ENCODE measurements around the gene TMEM81.

The TMEM81 gene

DNA sequence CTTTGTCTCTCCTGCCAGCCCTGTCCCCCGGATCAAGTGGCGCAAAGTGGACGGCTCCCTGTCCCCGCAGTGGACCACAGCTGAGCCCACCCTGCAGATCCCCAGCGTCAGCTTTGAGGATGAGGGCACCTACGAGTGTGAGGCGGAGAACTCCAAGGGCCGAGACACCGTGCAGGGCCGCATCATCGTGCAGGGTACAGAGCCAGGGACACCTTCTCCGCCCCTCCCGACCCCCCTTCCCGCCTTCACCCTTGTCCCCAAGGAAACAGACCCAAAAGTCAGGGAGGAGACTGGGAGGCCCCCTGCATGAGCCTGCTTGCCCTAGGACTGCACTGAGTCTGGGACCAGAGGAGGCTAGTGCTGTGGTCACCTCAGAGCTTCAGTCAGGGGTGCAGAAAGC is 23.0 kb downstream of the TMEM81 start:
- DNase-seq (ENCODE audit: low read depth in 2 of 3, low spot score in 1 of 3): no peak

DNA sequence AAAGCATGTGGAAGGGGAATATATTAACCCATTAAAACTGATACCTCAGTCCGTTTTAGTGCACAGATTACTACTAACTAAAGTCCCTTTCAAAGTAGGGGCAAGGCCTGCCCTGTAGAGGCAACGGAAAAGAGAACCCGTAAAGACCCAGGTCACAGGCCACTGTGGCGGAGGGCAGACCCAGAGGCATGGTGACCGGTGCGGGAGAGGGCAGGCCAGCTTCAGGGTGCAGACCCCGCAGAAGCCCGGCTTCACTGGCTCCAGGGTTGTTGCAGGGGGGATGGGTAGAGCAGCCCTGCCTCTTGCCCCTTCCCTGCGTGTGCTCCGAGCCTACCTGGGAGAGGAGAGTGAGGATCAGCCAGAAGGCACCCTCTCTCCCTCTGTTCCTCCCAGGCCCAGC is 23.5 kb downstream of the TMEM81 start:
- no peak for DNase-seq (ENCODE audit: low read depth in 2 of 3, low spot score in 1 of 3)

DNA sequence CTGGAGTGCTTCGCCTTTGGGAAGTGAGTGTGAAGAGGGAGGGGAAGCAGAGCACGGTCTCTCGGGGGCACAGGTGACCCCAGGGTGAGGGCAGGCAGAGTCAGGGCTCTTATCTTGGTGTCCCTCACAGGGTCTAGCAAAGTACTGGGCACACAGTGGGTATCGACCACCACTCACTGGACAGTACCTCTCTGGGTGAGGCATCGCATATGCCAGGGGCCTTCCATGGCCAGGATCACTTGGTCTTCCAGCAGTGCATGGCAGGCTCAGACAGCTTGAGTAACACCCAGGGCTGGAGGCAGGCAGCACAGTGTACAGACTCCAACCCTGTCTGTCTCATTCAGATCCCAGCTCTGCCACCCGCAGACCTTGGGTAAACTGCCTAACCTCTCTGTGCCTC is 24.6 kb downstream of the TMEM81 start:
- no peak for DNase-seq (ENCODE audit: low read depth in 2 of 3, low spot score in 1 of 3)

DNA sequence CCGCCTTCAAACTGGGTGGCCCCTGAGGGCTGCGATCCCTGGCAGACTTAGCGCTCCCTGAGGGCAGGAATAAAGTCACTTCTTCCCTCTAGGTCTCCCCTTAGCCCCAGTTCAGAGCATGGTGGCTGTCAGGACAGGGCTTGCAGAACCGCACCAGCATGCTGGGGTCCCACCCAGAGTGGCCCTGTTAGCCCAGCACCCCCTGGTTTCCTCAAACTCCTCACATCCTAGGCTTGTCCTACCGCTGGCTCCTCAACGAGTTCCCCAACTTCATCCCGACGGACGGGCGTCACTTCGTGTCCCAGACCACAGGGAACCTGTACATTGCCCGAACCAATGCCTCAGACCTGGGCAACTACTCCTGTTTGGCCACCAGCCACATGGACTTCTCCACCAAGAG is 25.4 kb downstream of the TMEM81 start:
- DNase-seq (ENCODE audit: low read depth in 2 of 3, low spot score in 1 of 3): no peak

DNA sequence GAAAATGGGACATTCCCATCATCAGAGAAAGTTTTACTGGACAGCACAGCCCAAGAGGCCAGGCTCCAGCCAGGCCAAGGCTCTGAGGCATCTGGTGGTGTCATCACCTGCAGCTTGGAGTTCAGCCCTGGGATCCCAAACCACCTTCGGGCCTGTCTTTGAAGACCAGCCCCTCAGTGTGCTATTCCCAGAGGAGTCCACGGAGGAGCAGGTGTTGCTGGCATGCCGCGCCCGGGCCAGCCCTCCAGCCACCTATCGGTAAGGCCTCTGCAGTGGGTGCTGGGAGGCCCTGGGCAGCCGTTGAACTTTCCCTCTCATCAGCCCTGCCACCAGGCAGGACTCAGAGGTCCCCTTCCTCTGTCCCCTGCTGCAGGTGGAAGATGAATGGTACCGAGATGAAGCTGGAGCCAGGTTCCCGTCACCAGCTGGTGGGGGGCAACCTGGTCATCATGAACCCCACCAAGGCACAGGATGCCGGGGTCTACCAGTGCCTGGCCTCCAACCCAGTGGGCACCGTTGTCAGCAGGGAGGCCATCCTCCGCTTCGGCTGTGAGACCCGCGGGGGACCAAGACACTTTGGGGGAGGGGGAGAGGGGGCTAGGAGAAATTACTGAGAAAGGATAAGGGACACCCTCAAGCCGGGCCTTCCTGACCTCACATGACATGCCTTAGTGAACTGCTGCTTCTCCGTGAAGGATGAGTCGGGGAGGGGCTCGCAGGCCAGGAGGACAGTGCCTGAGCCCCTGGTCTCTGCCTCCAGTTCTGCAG is 26.3 kb downstream of the TMEM81 start:
- DNase-seq (ENCODE audit: low read depth in 2 of 3, low spot score in 1 of 3): no peak

DNA sequence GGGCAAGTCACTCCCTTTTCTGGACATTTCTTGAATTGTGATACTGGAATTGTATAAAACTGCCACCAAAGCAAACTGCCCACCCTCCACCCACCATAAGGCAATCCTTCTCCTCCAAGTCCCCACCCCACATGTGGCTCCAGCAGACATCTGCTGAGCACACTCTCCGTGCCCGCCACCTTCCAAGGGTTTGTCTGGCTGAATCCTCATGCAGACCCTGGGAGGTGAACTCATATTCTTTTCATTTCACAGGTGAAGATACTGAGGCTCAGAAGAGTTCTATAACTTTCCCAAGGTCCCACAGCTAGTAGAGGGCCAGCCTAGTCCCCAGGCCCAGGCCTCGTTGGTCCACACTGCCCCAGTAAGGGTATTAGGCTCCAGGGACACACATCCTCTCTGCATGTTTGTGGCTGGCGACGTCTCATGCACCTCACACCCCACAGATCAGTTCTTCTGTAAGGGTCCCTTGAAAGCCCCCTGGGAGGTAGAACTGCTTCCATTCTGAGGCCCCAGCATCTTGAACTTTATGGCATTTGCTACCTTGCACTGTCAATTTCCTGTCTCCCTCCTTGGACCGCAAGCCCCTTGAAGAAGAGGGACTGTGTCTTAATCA is 27.2 kb downstream of the TMEM81 start:
- no peak for DNase-seq (ENCODE audit: low read depth in 2 of 3, low spot score in 1 of 3)

DNA sequence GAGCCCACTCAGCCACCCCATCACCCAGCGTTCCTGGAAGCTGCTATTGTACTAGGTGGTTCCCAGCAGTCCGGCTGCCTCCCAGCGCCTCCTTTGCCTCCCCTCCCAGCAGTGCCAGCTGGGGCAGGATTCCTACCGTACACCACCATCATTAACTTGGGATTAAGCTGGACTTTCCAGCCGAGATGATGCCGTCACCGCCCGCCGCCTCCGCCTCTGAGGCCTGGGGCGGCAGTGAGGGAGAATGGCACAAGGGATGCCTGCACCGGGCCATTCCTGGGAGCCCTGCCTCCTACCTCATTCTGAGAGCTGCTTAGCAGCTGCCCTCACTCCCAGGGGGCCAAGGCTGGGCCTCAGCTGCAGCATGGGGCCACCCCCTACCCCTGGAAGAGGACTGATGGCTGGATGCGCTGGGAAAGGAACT is 28.1 kb downstream of the TMEM81 start:
- DNase-seq (ENCODE audit: low read depth in 2 of 3, low spot score in 1 of 3): no peak

DNA sequence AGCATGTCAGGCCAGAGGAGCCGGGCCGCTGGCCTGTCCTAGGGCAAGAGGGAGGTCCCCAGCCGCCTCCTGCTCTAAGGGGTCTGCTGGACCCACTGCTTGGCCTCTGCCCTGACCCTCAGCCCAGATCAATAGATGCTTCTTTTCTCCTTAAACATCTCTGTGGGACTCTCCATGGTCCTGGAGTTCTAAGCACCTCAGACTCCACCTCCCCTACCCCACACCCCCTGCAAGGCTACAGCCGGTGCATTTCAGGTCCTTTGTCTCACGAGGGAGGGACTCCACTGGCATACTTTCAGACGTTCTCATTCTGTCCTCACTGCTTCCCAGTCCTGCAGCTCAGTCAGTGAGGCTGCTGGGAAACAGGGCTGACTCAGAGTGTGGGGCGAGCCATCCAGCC is 30.2 kb downstream of the TMEM81 start:
- no peak for DNase-seq (ENCODE audit: low read depth in 2 of 3, low spot score in 1 of 3)

DNA sequence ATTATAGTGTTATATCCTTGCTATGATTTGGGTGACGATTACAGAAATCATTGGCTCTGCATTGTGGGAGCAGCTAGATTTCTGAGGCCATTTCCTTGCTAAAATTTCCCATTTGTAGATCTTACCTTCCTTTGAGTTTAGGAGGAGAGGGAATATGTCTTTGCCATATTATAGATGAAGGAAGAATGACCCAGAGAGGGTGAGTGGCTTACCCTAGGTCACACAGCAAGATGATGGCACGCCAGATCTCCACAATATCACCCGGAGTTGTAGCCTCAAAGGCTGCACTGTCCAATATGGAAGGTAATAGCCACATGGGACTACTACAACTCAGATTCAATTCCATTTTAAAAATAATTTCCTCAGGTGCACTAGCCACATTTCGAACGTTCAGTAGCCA is 31.0 kb downstream of the TMEM81 start:
- no peak for DNase-seq (ENCODE audit: low read depth in 2 of 3, low spot score in 1 of 3)

DNA sequence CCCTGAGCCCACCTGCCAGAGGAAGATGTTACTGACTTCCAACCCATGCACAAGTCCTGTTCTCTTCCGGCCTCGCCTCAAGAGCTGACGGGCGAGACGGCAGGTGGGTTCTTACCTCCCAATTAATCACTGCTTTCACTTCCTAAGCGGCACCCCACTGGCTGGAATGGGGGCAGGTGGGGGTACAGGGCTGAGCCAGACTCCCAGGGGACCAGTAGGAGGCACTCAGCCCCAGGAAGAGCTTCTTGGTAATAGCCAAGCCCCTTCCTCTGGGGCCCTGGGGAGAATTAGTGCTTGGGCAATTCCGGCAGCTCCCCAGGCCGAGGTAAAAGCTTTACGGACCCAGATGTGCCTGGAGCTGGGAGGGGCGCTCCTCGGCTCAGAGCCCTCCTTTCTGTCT is 31.6 kb downstream of the TMEM81 start:
- DNase-seq (ENCODE audit: low read depth in 2 of 3, low spot score in 1 of 3): no peak

DNA sequence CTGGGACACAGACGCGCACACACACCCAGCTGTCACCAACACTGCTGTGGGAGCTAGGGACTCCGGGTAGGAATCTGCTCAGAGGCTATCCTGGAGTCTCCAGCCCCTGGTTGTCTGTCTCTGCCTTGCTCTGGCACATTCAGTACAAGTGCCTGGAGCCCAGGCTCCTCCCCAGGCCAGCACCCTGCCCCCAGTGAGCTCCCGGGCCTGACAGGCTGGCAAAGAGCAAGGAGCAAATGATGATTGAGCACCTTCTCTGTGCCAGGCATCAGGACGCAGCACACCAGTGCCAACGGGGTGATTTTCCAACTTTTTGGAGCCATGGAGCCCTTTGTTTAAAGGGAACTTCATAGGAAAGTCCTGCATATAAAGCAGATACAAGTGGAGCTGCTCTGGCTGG is 34.8 kb downstream of the TMEM81 start:
- DNase-seq (ENCODE audit: low read depth in 2 of 3, low spot score in 1 of 3): no peak

DNA sequence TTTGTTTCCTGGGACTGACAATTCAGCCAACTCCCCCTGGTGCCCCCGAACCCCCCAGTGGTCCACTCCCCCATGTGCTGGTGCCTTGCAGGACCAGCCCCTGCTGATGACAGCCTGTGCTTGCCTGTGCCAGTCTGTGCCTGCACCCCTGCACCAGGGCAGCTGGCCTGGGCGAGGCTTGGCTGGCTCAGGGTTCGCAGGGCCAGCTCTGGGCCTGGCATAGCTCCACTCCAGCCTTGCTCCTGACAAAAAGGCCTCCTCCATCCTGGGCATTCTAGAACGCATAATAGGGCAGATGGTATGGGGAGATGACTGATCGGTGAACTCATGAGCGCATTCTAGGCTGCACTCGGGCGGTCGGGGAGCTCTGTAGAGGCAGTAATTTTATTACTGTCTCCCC is 35.9 kb downstream of the TMEM81 start:
- DNase-seq (ENCODE audit: low read depth in 2 of 3, low spot score in 1 of 3): no peak

DNA sequence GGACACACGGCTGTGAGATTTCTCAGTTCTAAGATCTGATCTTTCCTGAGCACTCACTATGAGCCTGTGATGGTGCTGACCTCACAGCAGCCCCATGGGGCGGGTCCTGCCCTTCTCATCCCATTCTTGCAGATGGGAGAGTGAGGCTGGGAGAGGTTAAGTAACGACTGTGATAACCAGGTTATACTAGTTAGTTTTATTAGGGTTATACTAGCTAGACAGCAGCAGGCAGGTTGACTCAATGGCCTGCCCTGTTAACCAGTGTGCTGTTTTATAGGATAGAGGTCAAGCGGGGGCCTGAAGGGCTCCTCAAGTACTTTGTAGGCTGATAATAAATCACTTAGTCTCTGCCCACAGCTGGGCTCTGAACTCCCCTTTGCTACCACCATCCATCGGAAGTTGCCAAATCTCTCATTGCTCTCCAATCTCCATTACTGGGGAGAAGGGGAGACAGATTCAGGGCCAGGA is 36.5 kb downstream of the TMEM81 start:
- DNase-seq (ENCODE audit: low read depth in 2 of 3, low spot score in 1 of 3): no peak

DNA sequence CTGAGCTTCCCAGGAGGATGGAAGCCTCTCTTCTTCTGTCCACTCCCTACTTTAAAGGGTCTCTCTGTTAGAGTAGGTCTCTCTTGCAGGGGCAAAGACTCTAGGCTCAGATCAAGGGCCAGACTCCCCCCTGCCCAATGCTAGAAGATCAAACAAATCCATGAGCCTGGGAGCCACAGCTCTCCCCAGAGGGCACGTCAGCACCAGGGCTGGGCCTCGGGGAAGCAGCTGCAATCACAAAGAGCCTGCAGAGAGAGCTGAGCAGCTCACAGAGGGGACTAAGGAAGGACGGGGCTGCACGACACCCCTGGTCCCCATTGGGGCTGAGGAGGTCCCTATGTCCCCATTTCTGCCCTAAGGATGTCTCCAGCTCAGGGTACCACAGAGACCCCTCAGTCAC is 37.4 kb downstream of the TMEM81 start:
- no peak for DNase-seq (ENCODE audit: low read depth in 2 of 3, low spot score in 1 of 3)

DNA sequence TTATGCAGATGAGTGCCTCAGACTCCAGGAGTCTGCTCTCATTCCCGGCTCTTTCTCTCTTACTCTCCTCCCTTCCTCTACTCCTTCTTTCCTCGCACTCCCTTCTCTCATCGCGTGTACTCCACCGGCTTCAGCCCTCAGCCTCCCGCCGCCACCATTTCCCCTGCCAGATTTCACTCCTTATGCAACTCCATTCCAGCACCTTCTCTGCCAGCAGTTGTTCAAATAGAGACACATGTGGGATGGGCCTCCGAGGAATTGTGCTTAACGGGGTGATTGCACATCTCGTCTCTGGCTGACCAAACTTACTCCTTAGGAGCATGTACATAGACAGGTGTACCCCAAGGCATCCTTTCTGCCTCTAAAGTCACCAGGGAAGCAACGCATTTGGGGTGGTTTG is 39.1 kb downstream of the TMEM81 start:
- no peak for DNase-seq (ENCODE audit: low read depth in 2 of 3, low spot score in 1 of 3)

DNA sequence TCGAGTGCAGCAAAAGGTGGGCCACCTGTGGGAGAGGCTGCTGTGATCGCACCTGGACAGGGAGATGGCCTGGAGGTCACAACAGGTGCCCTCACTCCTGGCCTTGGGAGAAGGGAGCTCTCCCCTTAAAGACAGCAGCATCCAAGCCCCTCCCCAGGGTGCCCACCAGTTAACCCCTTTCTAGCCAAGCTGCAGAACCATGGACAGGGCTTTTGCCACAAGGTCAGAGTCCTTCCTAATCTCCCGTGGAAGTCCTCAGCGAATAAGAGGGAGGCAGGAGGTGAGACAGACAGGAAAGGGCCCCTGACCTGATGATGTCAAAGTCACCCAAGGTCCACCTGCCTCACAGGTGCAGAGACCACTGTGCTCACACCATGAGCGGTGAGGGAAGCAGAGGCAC is 39.5 kb downstream of the TMEM81 start:
- DNase-seq (ENCODE audit: low read depth in 2 of 3, low spot score in 1 of 3): no peak

DNA sequence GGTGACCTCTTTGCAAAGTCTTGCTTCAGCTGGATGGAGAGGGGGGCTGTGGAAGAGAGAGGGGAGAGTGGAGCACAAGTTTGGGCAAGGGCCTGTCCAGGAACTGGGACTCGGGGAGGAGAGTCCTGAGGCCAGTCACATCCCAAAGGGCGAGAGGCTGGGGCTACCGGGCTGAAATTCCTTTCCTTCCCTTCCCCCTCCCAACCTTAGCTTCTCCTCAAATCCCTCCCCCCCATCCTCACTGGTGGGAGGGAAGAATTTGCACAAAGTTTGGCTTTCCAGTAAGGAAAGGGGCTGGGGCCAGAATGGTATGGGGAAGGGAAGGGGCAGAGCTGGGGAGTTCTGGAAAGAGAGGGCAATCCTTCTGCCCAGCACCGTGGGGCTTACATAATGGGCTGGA is 40.4 kb downstream of the TMEM81 start:
- no peak for DNase-seq (ENCODE audit: low read depth in 2 of 3, low spot score in 1 of 3)

DNA sequence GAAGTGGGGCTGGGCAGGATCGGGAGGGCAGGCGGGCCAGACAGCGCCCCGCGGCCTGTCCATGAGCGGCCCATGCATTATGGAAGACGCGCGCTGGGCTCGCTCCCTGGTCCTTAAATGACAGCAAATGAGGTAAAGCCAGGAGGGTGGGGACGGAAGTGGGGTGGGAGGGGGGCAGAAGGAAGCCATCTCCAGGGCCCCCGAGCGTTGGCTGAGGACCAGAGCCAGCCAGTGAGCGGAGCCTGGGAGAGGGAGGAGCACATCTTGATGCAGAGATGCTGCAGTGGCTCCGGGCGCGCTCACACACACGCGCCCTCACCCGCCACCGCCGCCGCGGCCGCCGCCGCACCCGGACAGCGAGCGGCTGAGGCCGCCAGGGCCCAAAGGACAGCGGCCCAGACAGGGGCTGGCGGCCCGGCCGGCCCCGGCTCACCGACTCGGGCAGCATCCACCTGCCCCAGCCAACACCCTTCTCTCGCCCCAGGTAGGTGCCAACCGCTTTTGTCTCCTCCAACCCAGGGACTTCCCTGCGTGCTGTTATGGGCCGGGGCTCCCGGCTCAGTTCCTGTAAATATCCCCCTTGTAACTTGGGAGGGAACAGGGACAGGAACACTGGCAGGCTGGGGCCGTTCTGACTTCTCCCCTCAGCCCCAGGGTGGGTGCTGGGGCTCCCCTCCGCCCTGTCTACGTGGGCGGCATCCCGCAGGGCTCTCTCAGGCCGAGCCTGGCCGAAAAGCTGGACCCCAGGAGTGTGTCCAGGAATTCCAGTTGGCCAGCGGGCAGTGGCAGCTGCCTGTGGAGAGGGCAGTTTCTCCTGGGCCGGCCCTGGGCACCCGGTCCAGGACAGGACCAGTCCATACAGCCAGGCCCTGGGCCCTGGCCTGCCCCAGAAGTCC is 41.1 kb downstream of the TMEM81 start, which contains the start of gene CNTN2:
TSS of gene CNTN2 (plus strand) at position 302 of the 896 bp plus-strand sequence. CDS start 9,974 bp downstream, outside the sequence.
- DNase-seq (ENCODE audit: low read depth in 2 of 3, low spot score in 1 of 3): no peak

DNA sequence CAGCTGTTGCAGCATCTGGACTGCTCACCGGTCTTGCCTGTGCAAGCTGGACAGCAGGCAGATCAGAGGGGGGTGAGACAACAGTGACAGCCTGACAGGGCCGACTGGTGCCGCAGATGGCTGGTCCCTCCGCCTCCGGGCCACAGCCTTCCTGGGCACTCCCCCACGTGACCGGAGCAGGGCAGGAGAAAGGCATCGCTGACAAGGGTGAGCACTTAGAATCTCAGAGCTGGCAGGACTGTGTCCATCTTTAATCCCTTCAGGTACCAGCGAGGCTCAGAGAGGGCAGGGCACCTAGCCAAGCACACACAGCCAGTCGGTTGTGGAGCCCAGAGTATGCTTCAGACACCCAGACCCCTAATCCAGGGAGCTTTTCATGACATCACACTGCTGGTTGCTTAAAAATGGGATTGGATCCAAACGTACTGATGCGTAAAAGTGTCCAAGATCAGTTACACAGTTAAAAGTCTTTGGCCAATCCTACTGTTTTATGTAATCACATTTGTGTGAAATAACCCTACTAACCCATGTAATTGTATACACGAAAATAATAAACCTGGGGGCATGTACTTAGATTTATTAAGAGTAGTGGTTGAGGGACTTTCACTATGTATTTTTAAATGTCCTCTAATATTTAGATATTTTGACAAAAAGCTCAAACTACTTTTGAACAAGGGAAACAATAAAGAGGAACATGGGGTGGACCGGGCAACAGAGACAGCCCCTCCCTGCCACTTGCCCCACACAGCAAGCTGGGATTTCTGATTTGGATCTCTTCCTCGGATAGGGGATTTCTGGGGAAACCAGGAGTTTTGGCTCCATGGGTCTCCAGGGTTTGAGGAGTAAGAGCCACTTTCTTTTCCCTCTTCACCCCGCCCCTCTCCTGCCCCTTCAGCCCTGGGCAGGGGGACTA is 42.0 kb downstream of the TMEM81 start:
- no peak for DNase-seq (ENCODE audit: low read depth in 2 of 3, low spot score in 1 of 3)

DNA sequence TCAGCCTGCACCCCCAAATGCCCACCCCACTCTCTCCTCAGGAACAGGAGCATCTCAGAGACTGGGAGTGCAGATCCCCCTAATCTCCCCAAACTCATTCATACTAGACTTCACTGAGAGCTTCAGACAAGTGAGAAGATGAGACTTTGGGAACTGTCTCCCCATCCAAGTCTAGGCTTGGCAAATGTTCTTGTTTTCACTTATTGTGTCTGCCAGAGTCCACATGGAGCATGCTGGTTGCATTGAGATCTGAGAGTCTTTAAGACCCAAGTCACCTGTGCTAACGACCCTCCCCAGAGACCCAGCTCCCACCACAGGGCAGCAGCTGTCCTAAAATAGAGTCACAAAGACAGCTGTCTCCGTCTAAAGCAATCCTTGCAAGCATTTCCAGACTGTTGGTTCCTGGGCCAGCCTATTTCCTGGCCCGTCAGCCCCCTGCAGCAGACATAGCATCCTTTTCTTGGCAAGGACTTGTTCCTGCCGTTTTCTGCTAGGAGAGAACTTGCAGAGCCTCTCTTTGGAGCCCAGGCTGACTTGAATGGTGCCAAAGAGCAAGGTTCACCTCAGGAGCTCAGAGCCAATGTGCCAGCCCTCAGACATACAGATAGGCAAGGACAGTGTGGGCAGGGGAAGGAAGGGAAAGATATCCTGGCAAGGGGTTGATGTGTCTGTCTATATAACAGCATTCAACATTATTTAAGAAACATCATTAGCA is 43.1 kb downstream of the TMEM81 start:
- DNase-seq (ENCODE audit: low read depth in 2 of 3, low spot score in 1 of 3): no peak
